ENCODE data around the gene DYNLRB1. TPM values are rescaled to one million over a fixed set of nuclear protein-coding genes. Genes with fewer than 3 reads are reported as not detected.

The DYNLRB1 gene
- total and polyA plus RNA-seq, 2 donors from 2014 or later: 185 to 676 TPM

GRCh38 chr20:34570859-34571306 lies 54.7 kb downstream of the DYNLRB1 start:
- FAIRE-seq: no peak
- no peaks in the 10 kb centered on the region for H3K27me3 ChIP-seq (ENCODE audit: control insufficient read depth, insufficient read depth, low read length)
- H3K4me3 ChIP-seq (ENCODE audit: low read length in 3 of 3): no peak overlapping the region
- intact Hi-C loops (cut with DNase I): no loop called here
- TF ChIP-seq CTCF (IDR thresholded peaks at IDR 0.05; ENCODE audit: borderline replicate concordance, extremely low read depth, insufficient read depth): no peak
- H3K36me3 ChIP-seq (ENCODE audit: control insufficient read depth in 2 of 3, insufficient read depth in 3 of 3, low read length in 3 of 3): peaks cover 2 to 5% (median 5%) of the 10 kb centered on the region in 3 donors
- DNase-seq: peak in 2 of 5 donors; percentile 11 to 31
- no peak overlapping the region for H3K27ac ChIP-seq (ENCODE audit: low read depth in 2 of 2, low read length in 2 of 2)
- H3K4me1 ChIP-seq (ENCODE audit: control insufficient read depth in 2 of 3, insufficient read depth in 2 of 3, low read depth in 1 of 3, low read length in 3 of 3): no peaks in the 10 kb centered on the region
- no peak overlapping the region for H3K9ac ChIP-seq (ENCODE audit: low read length in 3 of 3)
- H3K9me3 ChIP-seq (ENCODE audit: control insufficient read depth in 2 of 3, insufficient read depth in 1 of 3, low read length in 3 of 3): no peaks in the 10 kb centered on the region

DNA sequence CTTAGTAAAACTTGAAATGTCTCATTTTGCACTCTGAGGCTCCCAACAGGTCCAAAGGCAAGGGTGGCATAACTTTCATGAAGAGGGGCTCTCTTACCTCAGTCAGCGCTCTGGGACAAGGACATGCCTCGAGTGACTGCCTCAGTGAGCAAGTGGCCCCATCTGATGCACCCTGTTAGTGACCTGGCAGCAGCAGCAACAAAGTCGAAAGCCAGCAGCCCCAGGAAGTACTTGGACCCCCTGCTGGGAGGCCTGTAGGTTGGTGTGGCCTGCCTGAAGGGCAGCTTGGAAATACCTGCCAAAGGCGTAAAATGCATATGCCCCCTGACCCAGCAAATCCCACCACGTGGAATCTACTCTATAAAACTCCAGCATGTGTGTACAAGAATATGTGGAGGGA lies 55.5 kb downstream of the DYNLRB1 start:
- no peak for FAIRE-seq
- H3K4me3 ChIP-seq (ENCODE audit: low read length in 3 of 3): no peak overlapping the region
- H3K4me1 ChIP-seq (ENCODE audit: control insufficient read depth in 2 of 3, insufficient read depth in 2 of 3, low read depth in 1 of 3, low read length in 3 of 3): no peaks in the 10 kb centered on the region
- intact Hi-C loops (cut with DNase I): no loop called here
- H3K27me3 ChIP-seq (ENCODE audit: control insufficient read depth, insufficient read depth, low read length): no peaks in the 10 kb centered on the region
- peaks cover 2 to 5% (median 5%) of the 10 kb centered on the region in 3 donors for H3K36me3 ChIP-seq (ENCODE audit: control insufficient read depth in 2 of 3, insufficient read depth in 3 of 3, low read length in 3 of 3)
- no peaks in the 10 kb centered on the region for H3K9me3 ChIP-seq (ENCODE audit: control insufficient read depth in 2 of 3, insufficient read depth in 1 of 3, low read length in 3 of 3)
- DNase-seq: peak in 1 of 5 donors; percentile 32
- H3K27ac ChIP-seq (ENCODE audit: low read depth in 2 of 2, low read length in 2 of 2): no peak overlapping the region
- no peak overlapping the region for H3K9ac ChIP-seq (ENCODE audit: low read length in 3 of 3)
- no peak for TF ChIP-seq CTCF (IDR thresholded peaks at IDR 0.05; ENCODE audit: borderline replicate concordance, extremely low read depth, insufficient read depth)

DNA sequence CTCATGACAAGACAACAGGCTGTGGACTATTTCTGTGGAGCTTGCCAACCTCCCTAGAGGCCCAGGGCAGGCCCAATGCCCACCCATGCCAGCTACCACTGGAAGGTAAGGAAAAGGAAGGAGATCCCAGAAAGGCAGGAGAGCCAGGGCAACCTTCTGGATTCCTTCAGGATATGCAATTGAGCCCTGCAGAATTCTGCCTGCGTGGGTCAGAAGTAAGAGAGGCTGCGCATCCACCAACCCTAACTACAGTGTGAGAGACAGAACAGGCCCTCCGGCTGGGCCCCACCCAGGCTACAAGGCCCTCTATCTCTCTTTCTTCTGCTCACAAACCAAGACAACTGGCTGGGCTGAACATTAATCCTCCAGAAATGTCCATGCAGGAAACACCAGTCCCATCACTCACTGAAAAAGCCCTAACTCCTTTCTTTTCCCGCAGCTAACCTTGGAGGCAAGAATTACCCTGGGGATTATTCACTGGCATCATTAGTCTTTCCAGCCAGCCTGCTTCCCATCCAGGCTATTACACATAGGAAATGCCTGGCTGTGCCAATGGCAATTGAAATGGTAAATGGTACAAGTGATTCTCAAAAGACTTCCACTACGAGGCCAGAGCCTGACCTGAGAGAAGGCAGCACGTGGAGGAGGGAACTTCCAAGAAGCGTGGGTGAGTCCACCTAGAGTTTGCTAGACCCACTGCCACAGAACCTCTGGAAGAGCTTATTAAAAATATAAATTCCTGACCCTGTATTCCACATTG lies 57.5 kb downstream of the DYNLRB1 start:
- Histone ChIP-seq H3K9me3 (ENCODE audit: control insufficient read depth in 2 of 3, insufficient read depth in 1 of 3, low read length in 3 of 3) (no peaks in the 10 kb centered on the region), H3K9ac (ENCODE audit: low read length in 3 of 3) (no peak overlapping the region), H3K4me3 (ENCODE audit: low read length in 3 of 3) (no peak overlapping the region), H3K27me3 (ENCODE audit: control insufficient read depth, insufficient read depth, low read length) (no peaks in the 10 kb centered on the region), H3K4me1 (ENCODE audit: control insufficient read depth in 2 of 3, insufficient read depth in 2 of 3, low read depth in 1 of 3, low read length in 3 of 3) (peaks cover 0 to 3% (median 0%) of the 10 kb centered on the region in 3 donors), H3K36me3 (ENCODE audit: control insufficient read depth in 2 of 3, insufficient read depth in 3 of 3, low read length in 3 of 3) (peaks cover 2 to 5% (median 5%) of the 10 kb centered on the region in 3 donors), H3K27ac (ENCODE audit: low read depth in 2 of 2, low read length in 2 of 2) (no peak overlapping the region)
- DNase-seq (peak in 1 of 5 donors; percentile 16), FAIRE-seq (no peak)
- no peak for TF ChIP-seq CTCF (IDR thresholded peaks at IDR 0.05; ENCODE audit: borderline replicate concordance, extremely low read depth, insufficient read depth)
- intact Hi-C loops (cut with DNase I): no loop called here
